Measurements from ENCODE around the gene CD24. TPM values are rescaled to one million over a fixed set of nuclear protein-coding genes. Genes with fewer than 3 reads are reported as not detected.

The CD24 gene
- total RNA-seq, 4 donors from 2014 or later: 3.1 to 116 (median 5.3) TPM

GRCh38 chr6:106922626-106923025 lies 51.9 kb downstream of the CD24 start:
- TF ChIP-seq, protein P1, sequence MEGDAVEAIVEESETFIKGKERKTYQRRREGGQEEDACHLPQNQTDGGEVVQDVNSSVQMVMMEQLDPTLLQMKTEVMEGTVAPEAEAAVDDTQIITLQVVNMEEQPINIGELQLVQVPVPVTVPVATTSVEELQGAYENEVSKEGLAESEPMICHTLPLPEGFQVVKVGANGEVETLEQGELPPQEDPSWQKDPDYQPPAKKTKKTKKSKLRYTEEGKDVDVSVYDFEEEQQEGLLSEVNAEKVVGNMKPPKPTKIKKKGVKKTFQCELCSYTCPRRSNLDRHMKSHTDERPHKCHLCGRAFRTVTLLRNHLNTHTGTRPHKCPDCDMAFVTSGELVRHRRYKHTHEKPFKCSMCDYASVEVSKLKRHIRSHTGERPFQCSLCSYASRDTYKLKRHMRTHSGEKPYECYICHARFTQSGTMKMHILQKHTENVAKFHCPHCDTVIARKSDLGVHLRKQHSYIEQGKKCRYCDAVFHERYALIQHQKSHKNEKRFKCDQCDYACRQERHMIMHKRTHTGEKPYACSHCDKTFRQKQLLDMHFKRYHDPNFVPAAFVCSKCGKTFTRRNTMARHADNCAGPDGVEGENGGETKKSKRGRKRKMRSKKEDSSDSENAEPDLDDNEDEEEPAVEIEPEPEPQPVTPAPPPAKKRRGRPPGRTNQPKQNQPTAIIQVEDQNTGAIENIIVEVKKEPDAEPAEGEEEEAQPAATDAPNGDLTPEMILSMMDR (IDR thresholded peaks at IDR 0.05): no peak
- no peak for TF ChIP-seq POLR2A (IDR thresholded peaks at IDR 0.05)
- TF ChIP-seq EP300 (IDR thresholded peaks at IDR 0.05): no peak
- no peak for TF ChIP-seq POLR2AphosphoS5 (IDR thresholded peaks at IDR 0.05)
- H3K9me3 ChIP-seq: no peaks in the 10 kb centered on the region
- 67 to 88% methylated on average over 1 to 3 of the region's 4 CpGs for WGBS, 2 donors (ENCODE audit: low coverage in 1 of 2)
- no peak overlapping the region for H3K4me3 ChIP-seq
- no peak overlapping the region for H3K27ac ChIP-seq
- H3K27me3 ChIP-seq: peaks cover 13% of the 10 kb centered on the region
- H3K36me3 ChIP-seq: no peaks in the 10 kb centered on the region
- ATAC-seq: no peak
- no peaks in the 10 kb centered on the region for H3K4me1 ChIP-seq

Other genes with a start within 250 kb of the CD24 start
- 10 to 100 TPM in 3 of 4 donors, 1 to 10 TPM in 1; 7.7 to 28.0 (median 15.3) TPM for gene MTRES1, start 53.5 kb upstream of the CD24 start, total RNA-seq
- gene BEND3, start 140.8 kb upstream of the CD24 start, total RNA-seq: 1 to 10 TPM; 1.1 to 3.2 (median 1.5) TPM

All from gastroesophageal sphincter (tissue), 4 donors.